CD4-positive, alpha-beta T cell treated with Interleukin-21 for 1 hour (primary cell): ENCODE measurements around the gene PHKA1.
"Not testable (repeated sequence)": the region's sequence is repeated elsewhere in the genome, so short reads cannot be mapped to it uniquely, and the experiment has no call there.

Experiments used
- DNase-seq: peaks from one replicate; pipeline ENCODE4 v3.0.0-alpha.2; 2020

The PHKA1 gene

DNA sequence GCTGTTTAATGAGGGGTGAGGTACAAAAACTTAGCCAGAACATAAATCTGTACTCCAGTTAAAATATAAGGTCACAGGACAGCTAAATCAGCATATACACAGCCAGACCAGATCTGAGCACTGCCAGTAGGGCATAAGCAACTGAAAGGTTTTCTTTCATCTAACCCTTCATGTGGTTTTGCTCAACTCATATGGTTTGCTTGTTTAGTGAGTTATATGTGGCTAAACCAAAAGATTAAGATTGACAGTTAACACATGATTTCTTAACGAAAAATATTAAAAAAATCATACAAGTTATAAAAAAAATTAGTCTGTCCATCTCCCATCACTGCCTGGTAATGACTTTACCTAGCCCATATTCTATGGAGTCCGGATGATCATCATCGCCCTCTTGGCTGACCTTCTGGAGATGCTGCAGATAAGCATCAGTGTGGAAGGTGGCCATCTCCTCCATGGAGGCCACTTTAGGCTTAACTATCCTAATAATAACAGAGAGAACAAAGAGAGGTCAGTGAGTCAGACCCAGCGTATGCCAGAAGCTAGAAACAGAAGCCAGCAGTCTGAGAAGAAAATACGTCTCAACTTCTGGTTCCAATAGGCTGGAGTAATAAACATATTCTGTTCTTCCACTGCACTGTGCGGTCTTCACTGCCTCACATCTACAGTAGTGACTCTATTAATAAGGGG lies 145.6 kb downstream of the PHKA1 start:
- DNase-seq = no peak

DNA sequence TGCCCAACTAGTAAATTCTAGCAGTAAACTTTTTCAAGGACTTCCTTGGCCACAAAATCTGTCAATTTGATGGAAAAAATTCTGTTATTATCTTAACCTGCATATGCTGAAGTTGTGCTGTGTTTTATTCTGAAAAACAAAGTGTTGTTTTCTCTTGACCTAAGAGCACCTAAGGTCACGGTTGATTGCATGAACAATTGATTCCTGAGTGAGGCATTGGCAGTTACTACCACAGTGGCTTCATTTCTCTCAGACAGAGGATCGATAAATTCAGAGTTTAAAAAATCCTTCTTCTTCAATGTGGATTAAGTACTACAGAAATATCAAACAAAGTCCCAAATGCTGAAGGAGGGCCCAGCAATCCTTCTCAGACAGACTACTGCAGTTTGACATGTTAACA lies 147.7 kb downstream of the PHKA1 start:
- no peak for DNase-seq

DNA sequence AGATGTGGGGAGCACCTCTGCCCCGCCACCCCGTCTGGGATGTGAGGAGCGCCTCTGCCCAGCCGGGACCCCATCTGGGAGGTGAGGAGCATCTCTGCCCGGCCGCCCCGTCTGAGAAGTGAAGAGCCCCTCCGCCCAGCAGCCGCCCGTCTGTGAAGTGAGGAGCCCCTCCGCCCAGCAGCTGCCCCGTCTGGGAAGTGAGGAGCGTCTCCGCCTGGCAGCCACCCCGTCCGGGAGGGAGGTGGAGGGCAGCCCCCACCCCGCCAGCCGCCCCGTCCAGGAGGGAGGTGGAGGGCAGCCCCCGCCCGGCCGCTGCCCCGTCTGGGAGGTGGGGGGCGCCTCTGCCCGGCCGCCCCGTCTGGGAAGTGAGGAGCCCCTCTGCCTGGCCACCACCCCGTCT lies 154.5 kb downstream of the PHKA1 start:
- not testable (repeated sequence) for DNase-seq

DNA sequence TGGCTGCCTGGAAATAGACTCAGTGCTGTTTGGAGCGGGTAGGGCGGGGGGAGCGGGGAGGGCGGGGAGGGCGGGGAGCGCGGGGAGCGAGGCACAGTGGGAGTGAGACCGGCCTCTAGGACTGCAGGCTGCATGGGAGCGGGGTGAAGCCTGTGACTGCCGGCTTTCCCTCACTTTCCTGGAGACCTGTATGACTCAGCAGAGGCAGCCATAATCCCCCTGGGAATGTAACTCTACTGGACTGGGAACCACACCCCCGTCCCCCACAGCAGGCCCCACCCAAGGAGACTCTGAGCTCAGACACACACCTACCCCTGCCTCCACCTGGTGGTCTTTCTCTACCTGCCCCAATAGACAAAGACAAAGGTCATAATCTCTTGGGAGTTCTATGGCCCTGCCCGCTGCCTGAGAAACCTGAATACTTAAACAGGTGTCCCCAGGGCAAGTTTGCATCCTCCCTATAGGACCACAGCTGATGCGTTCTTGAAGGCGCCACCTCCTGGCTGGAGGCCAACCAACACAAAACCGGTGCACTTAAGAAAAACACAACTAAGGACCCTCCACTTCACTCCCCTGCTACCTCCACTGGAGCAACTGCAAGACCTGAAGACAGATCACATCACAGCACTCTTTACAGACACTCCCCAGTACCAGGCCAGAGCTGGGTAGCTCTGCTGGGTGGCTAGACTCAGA lies 159.5 kb downstream of the PHKA1 start:
- no peak for DNase-seq

DNA sequence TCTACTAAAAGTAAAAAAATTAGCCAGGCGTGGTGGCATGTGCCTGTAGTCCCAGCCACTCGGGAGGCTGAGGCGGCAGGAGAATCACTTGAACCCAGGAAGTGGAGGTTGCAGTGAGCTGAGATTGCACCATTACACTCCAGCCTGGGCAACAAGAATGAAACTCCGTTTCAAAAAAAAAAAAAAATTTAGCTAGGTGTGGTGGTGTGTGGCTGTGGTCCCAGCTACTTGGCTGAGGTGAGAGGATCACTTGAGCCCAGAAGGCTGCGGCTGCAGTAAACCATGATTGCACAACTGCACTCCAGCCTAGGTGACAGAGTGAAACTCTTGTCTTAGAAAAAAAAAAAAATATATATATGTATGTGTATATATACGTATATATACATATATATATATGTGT lies 161.7 kb downstream of the PHKA1 start:
- DNase-seq = not testable (repeated sequence)

DNA sequence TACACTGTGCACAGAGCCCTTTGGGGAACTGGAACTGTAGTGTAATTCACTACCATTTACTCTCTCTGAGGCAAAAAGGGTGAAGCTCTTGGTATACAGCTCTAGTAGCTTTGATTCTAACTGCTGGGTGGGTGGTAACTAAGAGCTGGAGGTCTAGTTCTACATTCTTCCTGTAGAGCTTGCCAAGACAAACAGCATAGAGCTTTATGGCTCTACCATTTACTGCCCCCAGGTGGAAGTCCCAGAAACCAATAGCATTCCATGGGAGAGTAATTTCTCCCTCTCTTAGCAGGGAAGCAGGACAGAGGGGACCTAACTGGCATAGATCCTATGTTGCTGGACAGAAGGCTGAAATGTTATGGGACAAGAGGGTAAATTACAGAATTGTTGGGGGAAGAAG lies 168.1 kb downstream of the PHKA1 start:
- no peak for DNase-seq

DNA sequence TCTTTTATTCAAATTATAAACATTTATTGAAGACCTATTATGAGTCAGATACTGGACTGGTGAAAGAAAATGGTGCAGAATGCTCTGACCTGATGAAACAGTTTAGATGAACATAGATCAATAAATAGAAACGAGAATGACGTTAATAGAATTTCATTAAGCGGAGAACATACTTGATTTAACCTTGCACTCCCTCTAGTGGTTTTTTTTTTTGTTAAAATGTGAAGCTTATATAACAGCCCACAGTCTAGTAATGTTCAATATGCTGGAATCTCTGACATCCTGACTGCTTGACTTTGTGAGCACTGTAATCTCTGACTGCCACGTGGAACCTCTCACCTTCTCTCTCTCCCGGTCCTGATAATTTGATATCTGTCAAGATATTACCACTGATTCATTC lies 173.8 kb downstream of the PHKA1 start:
- no peak for DNase-seq

DNA sequence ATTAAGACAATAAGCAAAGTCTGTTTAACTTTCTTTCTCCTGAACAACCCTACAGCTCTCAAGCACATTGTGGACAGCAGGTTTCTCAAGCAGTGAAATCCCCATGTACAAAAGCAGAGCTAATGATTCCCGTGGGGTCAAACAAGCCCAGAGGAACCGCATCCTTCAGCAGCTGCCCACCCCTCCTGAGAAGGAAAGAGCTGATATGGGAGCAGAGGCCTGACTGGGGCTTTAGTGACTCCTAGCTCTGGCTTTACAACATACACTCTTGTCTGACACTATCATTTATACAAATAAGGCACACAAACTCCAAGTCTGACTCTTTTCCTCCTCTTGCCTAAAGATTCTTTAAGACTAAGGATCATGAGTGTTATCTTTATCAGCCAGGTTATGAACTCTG lies 174.3 kb downstream of the PHKA1 start:
- DNase-seq = no peak

DNA sequence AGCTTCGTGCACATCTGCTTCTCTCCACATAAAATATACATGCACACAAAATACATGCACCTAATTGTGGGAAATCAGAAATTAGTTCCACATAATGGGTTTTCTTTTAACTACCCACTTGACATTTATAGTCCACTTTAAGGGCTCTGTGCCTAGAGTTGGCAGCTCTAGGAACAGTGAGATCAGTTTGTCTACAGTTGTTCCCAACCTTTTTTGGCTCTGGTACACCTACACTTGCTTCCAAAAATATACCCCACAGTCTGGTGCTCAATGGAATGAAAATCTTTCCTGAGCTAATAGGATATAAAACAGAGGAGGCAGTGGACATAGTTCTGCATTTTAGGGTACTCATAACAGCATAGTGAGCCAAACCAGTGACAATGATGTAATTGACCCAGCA lies 177.6 kb downstream of the PHKA1 start:
- no peak for DNase-seq

DNA sequence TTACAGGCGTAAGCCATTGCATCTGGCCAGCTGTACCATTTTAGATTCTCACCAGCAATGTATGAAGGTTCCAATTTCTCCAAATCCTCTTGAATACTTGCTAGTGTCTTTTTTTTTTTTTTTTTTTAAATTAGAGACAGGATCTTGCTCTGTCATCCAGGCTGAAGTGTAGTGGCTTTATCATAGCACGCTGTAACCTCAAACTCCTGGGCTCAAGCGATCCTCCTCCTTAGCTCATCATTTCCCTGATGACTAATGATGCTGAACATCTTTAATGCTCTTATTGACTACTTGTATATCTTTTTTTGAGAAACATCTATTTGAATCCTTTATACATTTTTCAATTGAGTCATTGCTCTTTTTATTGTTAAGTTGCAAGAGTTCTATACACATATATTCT lies 181.7 kb downstream of the PHKA1 start:
- no peak for DNase-seq
